Measurements from ENCODE around the gene ZBTB7A.

GRCh38 chr19:4012092-4012974 lies 54.4 kb downstream of the ZBTB7A start:
- no peak for TF ChIP-seq CTCF (IDR thresholded peaks at IDR 0.05)
- TF ChIP-seq POLR2A (IDR thresholded peaks at IDR 0.05), result no peak
